Nephron progenitor cell (in vitro differentiated cells): ENCODE results near the gene FNDC3A.
"Not testable (repeated sequence)": the region's sequence is repeated elsewhere in the genome, so short reads cannot be mapped to it uniquely, and the experiment has no call there.

ENCODE experiments used
- DNase-seq: peaks from one replicate; pipeline ENCODE4 v3.0.0; 2021
- H3K27ac Mint-ChIP-seq: 2 replicates; pipeline ENCODE4 v1.8.0; 2021; ENCODE audit warnings: mild to moderate bottlenecking, moderate library complexity, mixed read lengths
- H3K27me3 Mint-ChIP-seq: 2 replicates; pipeline ENCODE4 v1.8.0; 2021; ENCODE audit warnings: mild to moderate bottlenecking, low read depth, mixed read lengths; ENCODE audit not compliant: poor library complexity
- H3K36me3 Mint-ChIP-seq: 2 replicates; pipeline ENCODE4 v1.8.0; 2021; ENCODE audit warnings: low read depth, mixed read lengths
- H3K4me1 Mint-ChIP-seq: 2 replicates; pipeline ENCODE4 v1.8.0; 2021; ENCODE audit warnings: mixed read lengths
- H3K4me3 Mint-ChIP-seq: 2 replicates; pipeline ENCODE4 v1.8.0; 2021; ENCODE audit warnings: mild to moderate bottlenecking, moderate library complexity, mixed read lengths
- H3K9me3 Mint-ChIP-seq: 2 replicates; pipeline ENCODE4 v1.8.0; 2021; ENCODE audit warnings: mild to moderate bottlenecking, moderate library complexity, mixed read lengths
- CTCF ChIP-seq: fragments of 200-600 bp; sonication (generic); IDR thresholded peaks from 2 replicates; pipeline ENCODE4 v1.5.0; 2021; ENCODE audit warnings: antibody characterized with exemption

FNDC3A gene

GRCh38 chr13:48994706-48995105, 19.0 kb downstream of the FNDC3A start:
- H3K4me1 Mint-ChIP-seq: no peaks in the 10 kb centered on the region
- H3K27me3 Mint-ChIP-seq: peaks cover 2% of the 10 kb centered on the region
- no peak overlapping the region for H3K4me3 Mint-ChIP-seq
- H3K9me3 Mint-ChIP-seq: peaks cover 66% of the 10 kb centered on the region
- peaks cover 93% of the 10 kb centered on the region for H3K36me3 Mint-ChIP-seq
- no peak for TF ChIP-seq CTCF
- no peak for DNase-seq
- no peak overlapping the region for H3K27ac Mint-ChIP-seq

GRCh38 chr13:48998641-48999292, 23.1 kb downstream of the FNDC3A start:
- no peak for DNase-seq
- TF ChIP-seq CTCF: no peak
- Mint-ChIP-seq H3K27me3 (peaks cover 7% of the 10 kb centered on the region), H3K4me1 (no peaks in the 10 kb centered on the region), H3K9me3 (peaks cover 64% of the 10 kb centered on the region), H3K27ac (no peak overlapping the region), H3K36me3 (peaks cover 93% of the 10 kb centered on the region), H3K4me3 (no peak overlapping the region)

- Mint-ChIP-seq H3K27ac (no peak overlapping the region), H3K9me3 (peaks cover 61% of the 10 kb centered on the region), H3K4me1 (no peaks in the 10 kb centered on the region), H3K4me3 (no peak overlapping the region), H3K27me3 (peaks cover 7% of the 10 kb centered on the region), H3K36me3 (peaks cover 78% of the 10 kb centered on the region)
- DNase-seq: no peak
- TF ChIP-seq CTCF: no peak
These were observed 24.5 kb downstream of the FNDC3A start for GRCh38 chr13:49000247-49000646.

- Mint-ChIP-seq H3K9me3 (peaks cover 70% of the 10 kb centered on the region), H3K36me3 (peaks cover 77% of the 10 kb centered on the region)
- DNase-seq, H3K4me1 Mint-ChIP-seq, H3K4me3 Mint-ChIP-seq, H3K27ac Mint-ChIP-seq, H3K27me3 Mint-ChIP-seq: not testable (repeated sequence)
These were observed 43.4 kb downstream of the FNDC3A start for GRCh38 chr13:49018986-49019635.

- no peak overlapping the region for H3K4me3 Mint-ChIP-seq
- H3K4me1 Mint-ChIP-seq: no peaks in the 10 kb centered on the region
- TF ChIP-seq CTCF: no peak
- H3K27me3 Mint-ChIP-seq: no peaks in the 10 kb centered on the region
- peaks cover 81% of the 10 kb centered on the region for H3K36me3 Mint-ChIP-seq
- DNase-seq: no peak
- H3K9me3 Mint-ChIP-seq: peaks cover 72% of the 10 kb centered on the region
- H3K27ac Mint-ChIP-seq: no peak overlapping the region
These were observed 44.6 kb downstream of the FNDC3A start for GRCh38 chr13:49020328-49020727.

GRCh38 chr13:49020940-49021553, 45.3 kb downstream of the FNDC3A start:
- TF ChIP-seq CTCF: no peak
- no peaks in the 10 kb centered on the region for H3K27me3 Mint-ChIP-seq
- H3K27ac Mint-ChIP-seq: no peak overlapping the region
- H3K4me1 Mint-ChIP-seq: no peaks in the 10 kb centered on the region
- no peak overlapping the region for H3K4me3 Mint-ChIP-seq
- DNase-seq: no peak
- peaks cover 84% of the 10 kb centered on the region for H3K36me3 Mint-ChIP-seq
- peaks cover 69% of the 10 kb centered on the region for H3K9me3 Mint-ChIP-seq
